GM19397 (cell line): ENCODE measurements around the gene SSX4B.
"Not testable (repeated sequence)": the region's sequence is repeated elsewhere in the genome, so short reads cannot be mapped to it uniquely, and the experiment has no call there.

Experiments
- ATAC-seq: cut with Tn5 transposase; IDR thresholded peaks from one replicate; pipeline ENCODE4 v1.9.1; 2021; ENCODE audit warnings: mild to moderate bottlenecking, moderate library complexity; ENCODE audit not compliant: unreplicated experiment

The SSX4B gene, protein sequence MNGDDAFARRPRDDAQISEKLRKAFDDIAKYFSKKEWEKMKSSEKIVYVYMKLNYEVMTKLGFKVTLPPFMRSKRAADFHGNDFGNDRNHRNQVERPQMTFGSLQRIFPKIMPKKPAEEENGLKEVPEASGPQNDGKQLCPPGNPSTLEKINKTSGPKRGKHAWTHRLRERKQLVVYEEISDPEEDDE

GRCh38 chrX:48411860-48412259, at the start of gene SSX4B:
SSX4B (minus strand) TSS chrX:48411960; CDS start chrX:48411372, 588 bp downstream.
- ATAC-seq = not testable (repeated sequence)

DNA sequence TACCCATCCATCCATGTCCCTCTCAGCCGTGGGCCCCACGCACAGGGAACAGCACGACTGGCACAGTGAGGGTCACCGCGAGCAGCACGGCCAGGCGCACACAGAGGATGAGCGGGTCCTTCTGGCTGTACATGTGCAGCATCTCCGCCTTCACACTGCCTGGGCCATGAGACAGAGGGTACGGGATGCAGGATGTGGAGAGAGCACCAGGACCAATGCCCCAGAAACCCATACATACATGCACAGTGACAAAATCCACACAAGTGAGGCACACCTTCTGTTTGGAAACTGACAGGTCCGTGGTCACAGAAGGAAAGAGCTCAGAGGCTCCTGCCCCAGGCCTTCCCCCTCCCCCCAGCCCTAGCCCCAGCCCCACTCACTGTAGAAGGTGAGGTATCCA, 48.8 kb upstream of the SSX4B start:
- ATAC-seq = no peak

GRCh38 chrX:48460031-48460430, 48.3 kb upstream of the SSX4B start:
- no peak for ATAC-seq

DNA sequence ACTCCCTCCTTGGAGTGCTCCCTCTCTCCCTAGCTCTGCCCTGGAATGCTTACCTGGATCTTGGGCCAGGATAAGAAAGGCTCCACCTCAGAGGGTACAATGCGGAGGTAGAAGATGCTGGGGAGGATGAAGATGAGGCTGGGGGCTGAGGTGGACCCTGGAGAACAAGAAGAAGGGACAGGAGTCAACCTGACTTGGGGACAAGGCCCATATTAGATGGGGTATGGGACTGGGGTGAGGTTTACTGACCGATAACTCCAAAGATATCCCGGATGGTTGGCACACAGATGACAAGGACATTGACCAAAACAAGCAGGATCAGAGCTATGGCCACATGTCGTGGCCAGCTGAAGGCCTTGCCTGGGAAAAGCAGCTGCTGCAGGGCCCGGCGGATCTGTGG, 47.7 kb upstream of the SSX4B start:
- no peak for ATAC-seq

GRCh38 chrX:48458711-48459110, 47.0 kb upstream of the SSX4B start:
- no peak for ATAC-seq

GRCh38 chrX:48456628-48457331, 45.0 kb upstream of the SSX4B start:
- no peak for ATAC-seq

DNA sequence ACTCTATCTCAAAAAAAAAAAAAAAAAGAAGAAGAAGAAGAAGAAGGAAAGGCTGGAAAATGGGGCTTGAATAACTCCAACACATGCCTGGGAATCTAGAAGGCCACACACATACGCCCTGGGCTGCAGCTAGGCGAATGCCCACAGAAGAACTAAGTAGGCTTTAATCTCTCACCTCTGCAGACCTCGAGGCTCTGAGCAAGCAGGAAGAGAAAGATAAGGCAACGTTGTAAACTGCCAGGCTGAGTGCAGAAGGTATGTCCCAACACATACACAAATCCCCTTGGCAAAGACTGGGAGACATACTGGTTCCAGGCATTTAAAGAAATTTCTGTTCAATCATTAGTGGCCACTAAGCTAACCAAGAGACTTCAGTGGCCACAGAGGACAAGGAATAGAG, 39.9 kb upstream of the SSX4B start:
- no peak for ATAC-seq

- no peak for ATAC-seq
Measured at GRCh38 chrX:48450076-48450475, 38.3 kb upstream of the SSX4B start.

DNA sequence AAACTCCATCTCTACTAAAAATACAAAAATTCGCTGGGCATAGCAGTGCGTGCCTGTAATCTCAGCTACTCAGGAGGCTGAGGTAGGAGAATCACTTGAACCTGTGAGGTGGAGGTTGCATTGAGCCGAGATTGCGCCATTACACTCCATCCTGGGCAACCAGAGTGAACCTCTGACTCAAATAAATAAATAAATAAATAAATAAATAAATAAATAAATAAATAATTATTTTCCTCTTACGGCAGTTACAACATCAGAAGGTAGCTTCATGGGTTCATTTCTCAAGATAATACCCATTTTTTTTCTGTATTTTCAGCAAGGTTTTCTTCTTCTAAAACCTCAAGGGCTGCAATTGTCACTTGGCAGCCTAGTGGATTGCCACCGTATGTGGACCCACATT, 35.4 kb upstream of the SSX4B start:
- ATAC-seq = not testable (repeated sequence)

- ATAC-seq = not testable (repeated sequence)
Measured at GRCh38 chrX:48433713-48434112, 22.0 kb upstream of the SSX4B start.

- not testable (repeated sequence) for ATAC-seq
Measured at GRCh38 chrX:48430166-48430565, 18.4 kb upstream of the SSX4B start.

DNA sequence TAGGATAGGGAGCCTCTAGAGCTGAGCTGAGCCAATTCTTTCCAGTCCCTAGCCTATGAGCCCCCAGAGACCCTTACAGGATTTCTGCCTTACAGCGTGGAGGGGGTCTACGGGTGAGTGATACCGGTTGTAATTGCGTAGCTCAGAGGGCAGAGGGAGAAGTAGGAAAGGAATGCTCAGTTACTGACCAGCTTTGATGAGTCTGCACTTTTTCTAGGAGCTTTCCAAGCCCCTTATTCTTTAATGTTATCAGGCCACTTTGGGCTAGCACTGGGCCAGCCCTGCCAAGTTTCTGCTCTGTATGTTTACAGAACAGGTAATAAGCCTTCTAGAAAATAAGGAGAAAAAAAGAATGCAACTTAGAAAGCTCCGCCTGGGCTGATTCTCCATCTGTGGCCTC, 17.8 kb upstream of the SSX4B start:
- not testable (repeated sequence) for ATAC-seq

GRCh38 chrX:48427027-48427716, 15.4 kb upstream of the SSX4B start:
- not testable (repeated sequence) for ATAC-seq

- ATAC-seq = not testable (repeated sequence)
Measured at GRCh38 chrX:48397825-48398224, 13.9 kb downstream of the SSX4B start.

- not testable (repeated sequence) for ATAC-seq
Measured at GRCh38 chrX:48396931-48397330, 14.8 kb downstream of the SSX4B start.

DNA sequence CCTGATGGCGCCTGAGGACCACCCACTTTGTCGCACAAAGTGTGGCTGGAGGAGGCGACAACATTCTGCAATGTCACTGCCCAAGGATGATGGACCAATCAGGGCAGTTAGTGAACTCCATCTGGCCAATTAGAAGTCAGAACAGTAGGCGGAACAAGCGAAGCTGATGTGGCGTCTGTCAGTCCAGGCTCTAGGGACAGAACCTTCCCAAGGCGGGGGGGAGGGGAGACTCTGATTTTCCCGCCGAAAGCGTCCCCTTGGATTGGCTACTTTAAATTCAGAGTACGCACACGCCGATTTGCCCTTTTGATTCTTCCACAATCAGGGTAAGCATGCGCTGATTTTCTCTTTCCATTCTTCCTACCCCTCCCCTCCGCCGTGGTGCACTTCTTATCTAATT, 28.5 kb downstream of the SSX4B start, which contains the start of gene SSX4:
Gene SSX4 (plus strand): TSS at position 301 of the 400 bp plus-strand sequence. CDS start 515 bp downstream, outside the sequence.
- not testable (repeated sequence) for ATAC-seq

DNA sequence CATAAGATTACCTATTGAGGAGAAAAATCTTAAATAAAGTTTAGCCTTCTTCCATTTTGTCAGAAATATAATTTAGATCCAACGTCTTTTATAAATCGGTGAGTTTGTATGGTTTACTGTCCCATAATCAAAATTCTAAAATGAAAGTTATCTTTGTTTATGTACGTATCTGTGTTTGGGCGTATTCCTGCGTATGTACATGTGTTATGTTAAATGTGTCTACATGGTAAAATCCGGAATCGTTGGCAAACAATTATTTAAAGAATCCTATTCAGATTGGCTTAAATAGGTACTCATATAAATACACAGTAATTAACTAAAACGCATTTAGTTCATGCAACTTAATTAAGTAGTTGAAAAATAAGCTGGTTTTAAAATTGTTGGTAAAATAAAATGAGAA, 41.4 kb downstream of the SSX4B start:
- ATAC-seq = not testable (repeated sequence)

DNA sequence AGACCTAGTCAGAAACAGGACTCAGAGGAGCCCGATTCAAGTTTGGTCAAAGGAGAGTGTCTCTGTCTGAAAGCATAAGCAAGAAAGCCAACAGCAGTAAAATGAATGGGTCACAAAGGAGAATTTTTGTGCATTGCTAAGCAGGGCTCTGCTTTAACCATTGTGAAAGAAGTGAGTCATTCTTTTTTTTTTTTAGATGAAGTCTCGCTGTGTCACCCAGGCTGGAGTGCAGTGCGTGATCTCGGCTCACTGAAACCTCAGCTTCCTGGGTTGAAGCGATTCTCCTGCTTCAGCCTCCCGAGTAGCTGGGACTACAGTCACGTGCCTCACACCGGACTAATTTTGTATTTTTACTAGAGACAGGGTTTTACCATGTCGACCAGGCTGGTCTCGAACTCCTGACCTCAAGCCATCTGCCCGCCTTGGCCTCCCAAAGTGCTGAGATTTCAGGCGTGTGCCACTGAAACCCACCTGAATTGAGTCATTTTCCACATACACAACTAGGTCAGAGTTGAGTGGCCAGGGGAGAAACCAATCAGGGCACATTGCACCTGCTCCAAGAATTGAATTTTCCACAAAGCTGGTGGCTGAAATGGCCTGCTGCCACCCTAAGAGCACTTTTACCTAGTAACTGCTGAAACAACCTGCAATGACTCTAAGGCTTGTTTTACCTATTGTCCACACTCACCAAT, 43.9 kb downstream of the SSX4B start:
- ATAC-seq = not testable (repeated sequence)

DNA sequence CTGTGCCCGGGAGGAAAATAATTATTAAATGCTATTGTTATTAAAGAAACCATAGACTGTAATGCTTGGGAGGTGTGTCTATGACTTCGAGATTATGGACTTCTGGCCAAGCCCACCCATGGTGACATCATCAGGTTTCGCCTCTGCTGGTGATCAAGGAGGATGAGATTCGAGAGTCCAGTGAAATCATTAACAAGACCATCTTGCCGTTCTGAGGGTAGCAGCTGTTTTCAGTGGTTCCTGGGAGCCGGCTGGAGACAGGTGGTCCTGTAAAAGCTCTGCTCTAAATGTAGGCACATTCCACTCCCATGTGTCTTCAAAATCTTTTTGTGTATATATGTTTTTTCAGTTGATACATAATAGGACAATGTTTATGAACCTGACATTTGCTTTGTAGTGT, 52.5 kb downstream of the SSX4B start:
- not testable (repeated sequence) for ATAC-seq

GRCh38 chrX:48357681-48358080, 54.1 kb downstream of the SSX4B start:
- ATAC-seq = no peak
